Right ventricle myocardium superior (tissue), 1 donor: ENCODE results near the gene ABHD14A. TPM values are rescaled to one million over a fixed set of nuclear protein-coding genes. Genes with fewer than 3 reads are reported as not detected.
A peak's percentile ranks its signal among the peaks of the same experiment; 100 is the strongest.

Source experiments
- ATAC-seq: fragments of 200-7000 bp; cut with Tn5 transposase; one replicate; pipeline ENCODE4 v1.9.1; 2020; ENCODE audit warnings: mild to moderate bottlenecking; ENCODE audit not compliant: poor library complexity
- DNase-seq: peaks from one replicate; pipeline ENCODE4 v3.0.0-alpha.2; 2020
- intact Hi-C: fragments of 100-400 bp; cut with DNase I; formaldehyde crosslinking; loops from one replicate; pipeline ENCODE4 v1.11.2; 2022
- total RNA-seq: library from RNA; stranded (reverse); fragmentation: NEBNext Ultra II Directional; extraction: Animal tissue kit (Norgen Biotek cat#: 25700); gene quantifications from one replicate; pipeline ENCODE4 v1.2.1, GENCODE V29; 2021
- donor health status: DM: no; HTN: yes; CAD: no; lungs with severe emphysema.

The ABHD14A gene
- total RNA-seq, 1 donor from 2014 or later: 27.5 TPM

DNA sequence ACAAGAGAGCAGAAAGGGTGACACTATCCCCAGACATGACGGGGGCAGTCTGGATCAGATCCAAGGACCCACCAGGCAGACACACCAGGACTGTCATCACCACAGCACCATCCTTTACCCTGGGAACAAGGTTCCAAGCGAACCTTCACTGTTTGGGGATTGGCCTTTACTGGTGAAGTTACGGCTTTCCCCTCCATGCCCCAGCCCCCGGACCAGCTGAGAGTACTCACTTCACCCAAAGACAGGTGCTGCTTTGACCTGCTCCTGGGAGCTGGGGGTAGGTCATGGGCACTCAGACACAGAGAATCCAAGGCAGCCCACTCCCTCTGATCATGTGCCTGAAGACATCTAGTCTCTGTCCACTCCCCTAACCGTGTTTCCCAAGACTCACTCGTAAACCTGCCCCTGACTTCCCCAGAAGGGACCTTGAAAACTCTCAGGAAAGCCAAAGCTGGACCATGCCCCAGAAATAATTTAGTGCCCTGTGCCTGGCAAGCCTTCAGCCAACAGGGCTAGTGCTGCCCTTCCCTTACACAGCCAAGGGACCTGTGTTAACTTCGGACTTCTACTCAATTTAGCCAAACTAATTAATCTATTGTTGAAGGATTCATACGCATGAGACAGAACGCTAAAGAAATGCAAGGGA lies 36.0 kb upstream of the ABHD14A start:
- ATAC-seq: no peak
- DNase-seq: no peak
- intact Hi-C loops: no loop called here

DNA sequence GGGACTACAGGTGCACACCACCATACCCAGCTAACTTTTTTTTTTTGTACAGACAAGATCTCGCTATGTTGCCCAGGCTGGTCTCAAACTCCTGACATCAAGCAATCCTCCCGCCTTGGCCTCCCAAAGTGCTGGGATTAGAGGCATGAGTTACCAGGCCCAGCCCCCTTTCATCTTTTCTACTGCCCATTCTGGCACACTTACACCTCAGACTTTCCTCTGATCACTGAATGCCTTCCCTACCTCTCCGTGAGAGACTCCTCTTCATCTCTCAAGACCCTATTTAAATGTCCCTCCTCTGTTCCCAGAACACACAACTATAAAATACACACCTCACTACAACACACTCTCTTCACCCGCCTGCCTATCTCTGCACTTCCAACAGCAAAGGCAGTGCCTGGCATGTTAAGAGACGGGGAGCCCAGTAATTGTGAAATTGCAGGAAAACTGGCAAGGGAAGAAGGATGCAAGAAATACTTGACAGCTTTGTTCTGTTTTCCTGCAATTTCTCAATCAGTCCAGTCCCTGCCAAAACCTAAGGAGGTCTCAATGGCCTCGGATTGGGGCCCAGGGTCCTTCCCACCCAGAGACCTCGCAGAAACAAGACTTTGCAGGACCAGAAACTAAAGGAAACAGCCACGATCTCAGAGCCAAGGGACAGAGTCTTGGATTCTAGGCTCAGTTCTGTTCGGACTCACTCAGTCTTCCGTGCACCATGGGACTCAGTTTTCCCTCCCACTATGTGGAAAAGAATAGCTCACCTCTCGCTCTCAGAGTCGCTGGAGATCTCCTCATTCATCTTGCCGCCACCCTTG lies 34.0 kb upstream of the ABHD14A start:
- ATAC-seq (no peak), DNase-seq (no peak)
- intact Hi-C loops: no loop called here

DNA sequence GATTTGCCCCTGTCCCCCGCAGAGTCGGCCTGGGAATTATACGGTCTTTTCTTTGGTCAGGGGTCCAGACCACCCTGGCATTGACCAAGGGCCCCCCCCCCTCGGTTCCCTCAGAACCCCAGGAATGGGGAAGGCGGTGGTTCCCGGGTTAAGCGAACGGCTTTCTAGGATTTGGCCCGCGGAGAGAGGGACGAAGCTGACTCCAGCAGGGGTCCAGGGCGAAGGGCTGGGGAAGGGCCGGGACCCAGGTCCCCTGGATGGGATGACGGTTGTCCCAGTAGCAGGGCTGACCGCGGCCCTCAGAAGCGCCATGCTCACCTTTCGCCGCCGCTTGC lies 33.4 kb upstream of the ABHD14A start:
- intact Hi-C loops: no loop called here
- ATAC-seq: no peak

DNA sequence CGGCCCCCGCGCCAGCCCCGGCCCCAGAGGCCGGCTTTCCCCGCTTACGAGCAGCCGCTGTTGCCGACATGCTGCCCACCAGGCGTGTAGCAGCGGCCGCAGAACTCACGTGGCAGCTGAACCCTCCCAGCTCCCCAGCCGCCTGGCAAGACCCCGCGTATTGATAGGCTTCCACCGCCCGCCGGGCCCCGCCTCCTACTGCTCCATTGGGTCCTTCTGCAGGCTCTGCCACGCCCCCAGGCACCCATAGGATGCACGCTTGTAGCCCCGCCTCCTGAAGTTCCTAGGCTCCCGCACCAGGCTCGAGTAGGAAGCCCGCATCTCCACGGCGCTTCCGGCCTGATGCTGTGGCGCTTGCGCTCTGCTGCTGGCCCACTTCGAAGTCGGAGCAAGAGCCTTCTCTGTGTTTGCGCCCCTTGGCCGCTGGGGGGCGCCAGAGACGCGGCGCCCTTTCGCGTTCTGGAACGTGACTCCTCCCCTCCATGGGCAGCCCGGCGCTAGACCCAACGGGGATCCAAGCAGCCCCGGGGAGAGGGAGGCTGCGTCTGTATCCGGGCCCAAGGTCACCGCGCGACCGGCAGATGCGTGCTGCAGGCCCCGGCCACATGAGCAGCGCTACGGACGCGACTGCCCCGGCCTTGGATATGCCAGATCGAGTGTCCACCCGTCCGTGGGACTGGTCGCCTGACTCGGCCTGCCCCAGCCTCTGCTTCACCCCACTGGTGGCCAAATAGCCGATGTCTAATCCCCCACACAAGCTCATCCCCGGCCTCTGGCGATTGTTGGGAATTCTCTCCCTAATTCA lies 32.9 kb upstream of the ABHD14A start, which contains the start of the genes PARP3 and RRP9:
Gene PARP3 (plus strand): TSS at position 566 of the 805 bp plus-strand sequence. CDS start 993 bp downstream, outside the sequence.
Gene RRP9 (minus strand): TSS at position 107 of the 805 bp plus-strand sequence. CDS start 37 bp downstream, at position 70.
- ATAC-seq (peak; percentile 95), DNase-seq (peak; percentile 100)
- intact Hi-C loops: no loop called here

More for the DNA sequence above, 33.4 kb upstream of the ABHD14A start:
- no peak for DNase-seq

DNA sequence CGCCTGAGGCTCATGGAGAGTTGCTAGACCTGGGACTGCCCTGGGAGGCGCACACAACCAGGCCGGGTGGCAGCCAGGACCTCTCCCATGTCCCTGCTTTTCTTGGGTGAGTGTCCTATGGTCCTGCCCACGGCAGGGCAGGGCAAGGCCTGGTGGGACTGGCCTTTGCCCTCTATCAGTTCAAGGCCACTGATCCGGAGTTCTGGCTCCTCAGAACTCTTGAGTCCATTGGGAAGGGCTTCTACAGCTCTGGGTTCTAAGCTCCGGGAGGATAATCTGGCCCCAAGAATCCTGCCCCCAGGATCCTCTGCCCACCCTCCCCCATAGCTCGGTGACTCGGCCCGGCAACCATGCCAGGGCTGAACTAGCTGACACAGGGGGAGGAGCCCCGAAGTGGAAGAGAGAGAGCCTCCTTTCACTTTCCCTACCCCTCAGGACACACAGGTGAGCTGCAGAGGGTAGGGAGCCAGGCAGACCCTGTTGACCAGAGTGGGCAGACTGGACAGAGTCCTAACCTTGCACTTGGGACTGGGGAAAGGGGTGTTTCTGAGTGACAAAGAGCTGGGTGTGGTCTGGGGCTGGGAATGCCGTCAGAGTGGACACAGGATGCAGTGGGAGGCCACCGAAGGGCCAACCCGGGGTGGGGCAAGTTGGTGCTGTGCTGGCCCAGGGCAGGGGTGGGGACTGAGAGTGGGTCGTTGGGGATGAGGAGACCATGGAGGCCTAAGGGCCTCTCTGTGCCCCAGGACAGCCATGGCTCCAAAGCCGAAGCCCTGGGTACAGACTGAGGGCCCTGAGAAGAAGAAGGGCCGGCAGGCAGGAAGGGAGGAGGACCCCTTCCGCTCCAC lies 32.0 kb upstream of the ABHD14A start:
- DNase-seq: peak; percentile 74
- intact Hi-C loops: no loop called here
- peak; percentile 36 for ATAC-seq

DNA sequence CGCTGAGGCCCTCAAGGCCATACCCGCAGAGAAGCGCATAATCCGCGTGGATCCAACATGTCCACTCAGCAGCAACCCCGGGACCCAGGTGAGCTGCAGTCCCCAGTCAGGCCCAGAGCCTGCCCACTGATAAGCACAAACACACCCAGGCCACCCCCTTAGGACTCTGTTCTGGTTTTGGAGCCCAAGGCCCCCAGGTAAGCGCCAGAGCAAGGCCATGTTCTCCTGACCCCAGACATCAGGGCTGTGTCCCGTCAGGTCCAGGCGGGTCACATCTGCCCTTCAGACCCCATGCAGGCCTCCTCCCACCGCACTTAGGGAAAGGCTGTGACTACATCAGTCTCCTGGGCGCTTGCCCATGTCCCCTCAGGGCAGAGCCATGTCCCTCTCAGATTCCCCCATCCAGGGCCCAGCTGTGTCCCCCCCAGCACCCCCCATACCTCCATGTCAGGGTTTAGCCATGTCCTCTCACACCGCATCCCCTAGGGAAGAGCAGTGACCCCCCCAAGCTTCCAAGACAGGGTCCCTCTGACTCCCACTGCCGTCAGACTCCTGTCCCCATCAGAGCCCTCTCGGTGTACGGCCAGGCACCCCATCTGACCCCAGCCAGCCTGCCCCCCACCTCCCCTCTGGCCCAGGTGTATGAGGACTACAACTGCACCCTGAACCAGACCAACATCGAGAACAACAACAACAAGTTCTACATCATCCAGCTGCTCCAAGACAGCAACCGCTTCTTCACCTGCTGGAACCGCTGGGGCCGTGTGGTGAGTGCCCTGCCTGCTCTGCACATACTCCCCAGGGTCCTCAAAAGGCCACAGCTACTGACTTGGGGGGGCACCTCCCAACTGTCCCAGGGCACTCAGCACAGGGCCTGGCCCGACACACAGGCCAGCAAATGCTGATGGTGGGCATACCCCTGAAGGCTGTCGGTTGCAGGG lies 31.1 kb upstream of the ABHD14A start:
- intact Hi-C loops: no loop called here
- ATAC-seq (no peak), DNase-seq (peak; percentile 43)

DNA sequence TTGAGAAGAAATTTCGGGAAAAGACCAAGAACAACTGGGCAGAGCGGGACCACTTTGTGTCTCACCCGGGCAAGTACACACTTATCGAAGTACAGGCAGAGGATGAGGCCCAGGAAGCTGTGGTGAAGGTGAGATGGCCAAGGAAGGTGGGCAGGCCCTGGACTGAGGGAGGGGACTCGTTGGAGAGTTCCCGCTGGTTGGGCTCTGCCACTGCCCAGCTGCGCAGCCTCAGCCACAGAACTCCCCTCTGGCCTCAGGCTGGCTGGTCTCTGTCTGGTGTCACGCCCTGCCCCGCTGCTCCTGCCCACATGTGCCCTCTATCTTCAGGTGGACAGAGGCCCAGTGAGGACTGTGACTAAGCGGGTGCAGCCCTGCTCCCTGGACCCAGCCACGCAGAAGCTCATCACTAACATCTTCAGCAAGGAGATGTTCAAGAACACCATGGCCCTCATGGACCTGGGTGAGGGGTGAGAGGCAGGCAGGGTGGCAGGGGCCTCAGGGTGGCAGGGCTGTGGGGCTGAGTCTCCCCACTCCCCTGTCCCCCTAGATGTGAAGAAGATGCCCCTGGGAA lies 30.3 kb upstream of the ABHD14A start:
- ATAC-seq (no peak), DNase-seq (peak; percentile 38)
- intact Hi-C loops: no loop called here

DNA sequence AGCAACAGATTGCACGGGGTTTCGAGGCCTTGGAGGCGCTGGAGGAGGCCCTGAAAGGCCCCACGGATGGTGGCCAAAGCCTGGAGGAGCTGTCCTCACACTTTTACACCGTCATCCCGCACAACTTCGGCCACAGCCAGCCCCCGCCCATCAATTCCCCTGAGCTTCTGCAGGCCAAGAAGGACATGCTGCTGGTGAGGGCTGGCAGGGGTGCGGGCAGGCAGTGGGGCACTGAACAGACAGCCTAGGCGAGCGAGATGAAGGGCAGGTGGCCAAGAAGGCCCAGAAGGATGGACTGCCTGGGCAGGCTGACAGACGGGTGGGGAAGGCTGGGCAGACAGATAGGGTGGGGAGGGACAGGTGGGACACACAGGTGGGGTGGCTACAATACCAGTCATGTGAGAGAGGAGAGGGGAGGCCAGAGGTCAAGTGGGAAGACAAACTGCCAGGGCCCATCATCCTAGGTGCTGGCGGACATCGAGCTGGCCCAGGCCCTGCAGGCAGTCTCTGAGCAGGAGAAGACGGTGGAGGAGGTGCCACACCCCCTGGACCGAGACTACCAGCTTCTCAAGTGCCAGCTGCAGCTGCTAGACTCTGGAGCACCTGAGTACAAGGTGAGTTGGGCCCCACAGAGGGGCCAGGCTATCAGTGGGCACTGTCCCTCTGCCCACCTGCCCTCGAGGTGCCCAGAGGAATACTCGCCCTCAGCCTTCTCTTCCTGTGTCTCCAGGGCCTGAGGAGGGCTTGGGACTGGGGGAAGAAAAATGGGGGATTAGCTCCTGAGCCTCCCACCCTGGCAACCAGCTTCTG lies 29.6 kb upstream of the ABHD14A start:
- ATAC-seq (no peak), DNase-seq (peak; percentile 32)
- intact Hi-C loops: no loop called here

DNA sequence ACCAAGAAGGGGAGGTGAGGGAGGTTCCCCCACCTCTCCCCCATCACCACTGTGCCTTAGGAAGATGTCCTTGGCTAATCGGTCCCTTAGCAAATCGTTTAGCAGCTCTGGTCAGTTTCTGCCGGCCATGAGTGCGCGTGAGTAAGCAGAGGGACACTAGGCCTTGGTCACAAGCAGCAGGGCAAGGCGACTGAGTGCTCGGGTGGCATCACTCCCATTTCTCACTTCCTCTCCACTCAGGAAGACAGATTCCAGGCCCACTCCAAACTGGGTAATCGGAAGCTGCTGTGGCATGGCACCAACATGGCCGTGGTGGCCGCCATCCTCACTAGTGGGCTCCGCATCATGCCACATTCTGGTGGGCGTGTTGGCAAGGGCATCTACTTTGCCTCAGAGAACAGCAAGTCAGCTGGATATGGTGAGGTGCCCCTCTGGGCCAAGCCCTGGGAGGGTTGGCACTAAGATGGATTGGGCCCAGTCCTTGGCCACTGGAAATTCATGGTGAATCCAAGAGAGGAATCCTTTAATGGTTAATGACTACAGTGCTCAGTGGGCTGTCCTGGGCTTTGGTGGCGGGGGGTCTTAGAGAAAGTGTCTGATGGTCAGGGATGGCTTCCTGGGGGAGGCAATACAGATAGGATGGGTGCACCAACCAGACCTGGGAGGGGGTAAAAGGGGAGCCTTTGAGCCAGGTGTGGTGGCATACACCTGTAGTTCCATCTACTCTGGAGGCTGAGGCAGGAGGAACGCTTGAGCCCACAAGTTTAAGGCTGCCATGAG lies 28.7 kb upstream of the ABHD14A start:
- DNase-seq: no peak
- intact Hi-C loops: no loop called here
- ATAC-seq: no peak

DNA sequence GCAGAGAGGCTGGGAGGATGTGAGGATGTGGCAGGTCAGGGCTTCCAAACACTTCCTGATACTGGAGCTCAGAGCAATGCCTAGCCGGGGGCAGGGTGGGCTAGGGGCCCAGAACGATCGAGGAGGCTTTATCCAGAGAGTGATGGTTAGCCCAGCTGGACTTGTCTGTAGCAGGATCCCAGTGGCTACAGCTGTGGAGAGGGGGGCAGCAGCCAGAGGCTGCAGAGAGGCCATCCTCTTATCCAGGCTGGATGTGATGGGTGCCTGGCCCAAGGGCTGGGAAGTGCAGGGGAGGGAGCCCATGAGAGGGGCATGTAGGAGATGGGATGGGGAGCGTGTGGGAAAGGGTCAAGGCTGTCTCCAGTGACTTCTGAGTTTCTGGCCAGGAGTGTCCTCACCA lies 28.1 kb upstream of the ABHD14A start:
- intact Hi-C loops: no loop called here
- DNase-seq (peak; percentile 29), ATAC-seq (no peak)

DNA sequence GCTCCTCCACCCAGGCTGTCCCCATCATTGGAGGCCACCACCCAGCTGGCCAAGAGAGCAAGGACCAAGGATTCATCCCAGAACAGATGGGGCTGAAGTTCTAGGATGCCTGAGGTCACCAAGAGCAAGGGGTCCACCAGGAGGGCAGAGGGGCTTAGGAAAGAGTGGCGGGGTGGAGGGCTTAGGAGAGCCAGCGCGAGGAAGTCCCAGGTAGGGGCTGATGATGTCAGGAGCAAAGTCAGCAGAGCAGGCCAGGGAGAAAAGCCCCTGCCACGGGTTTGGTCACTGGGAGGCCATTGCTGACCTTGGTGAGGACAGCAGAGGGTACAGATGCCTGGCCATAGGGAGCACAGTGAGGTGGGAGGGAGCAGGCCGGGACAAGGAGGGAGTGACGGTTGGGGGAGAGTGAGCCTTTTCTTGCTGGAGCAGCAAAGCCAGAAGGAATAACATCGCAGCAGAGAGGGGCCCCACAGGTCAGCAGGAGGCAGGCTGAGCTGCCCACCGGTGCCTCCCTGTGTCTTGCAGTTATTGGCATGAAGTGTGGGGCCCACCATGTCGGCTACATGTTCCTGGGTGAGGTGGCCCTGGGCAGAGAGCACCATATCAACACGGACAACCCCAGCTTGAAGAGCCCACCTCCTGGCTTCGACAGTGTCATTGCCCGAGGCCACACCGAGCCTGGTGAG lies 27.5 kb upstream of the ABHD14A start:
- DNase-seq: peak; percentile 15
- no peak for ATAC-seq
- intact Hi-C loops: no loop called here

DNA sequence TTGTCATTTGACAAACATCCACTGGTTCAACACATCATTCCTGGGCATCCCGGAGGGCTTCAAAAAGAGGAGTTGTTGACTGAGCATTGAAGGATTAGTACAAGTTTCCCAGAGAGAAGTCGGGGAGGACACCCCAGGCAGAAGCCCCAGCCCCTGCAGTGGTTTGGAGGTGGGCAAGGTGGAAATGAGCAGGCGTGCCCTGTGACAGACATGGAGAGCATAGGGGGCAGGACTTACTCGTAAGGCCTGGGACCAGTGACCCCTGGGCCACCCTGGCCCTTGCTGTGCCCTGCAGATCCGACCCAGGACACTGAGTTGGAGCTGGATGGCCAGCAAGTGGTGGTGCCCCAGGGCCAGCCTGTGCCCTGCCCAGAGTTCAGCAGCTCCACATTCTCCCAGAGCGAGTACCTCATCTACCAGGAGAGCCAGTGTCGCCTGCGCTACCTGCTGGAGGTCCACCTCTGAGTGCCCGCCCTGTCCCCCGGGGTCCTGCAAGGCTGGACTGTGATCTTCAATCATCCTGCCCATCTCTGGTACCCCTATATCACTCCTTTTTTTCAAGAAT lies 26.8 kb upstream of the ABHD14A start:
- ATAC-seq (no peak), DNase-seq (peak; percentile 22)
- intact Hi-C loops: no loop called here

DNA sequence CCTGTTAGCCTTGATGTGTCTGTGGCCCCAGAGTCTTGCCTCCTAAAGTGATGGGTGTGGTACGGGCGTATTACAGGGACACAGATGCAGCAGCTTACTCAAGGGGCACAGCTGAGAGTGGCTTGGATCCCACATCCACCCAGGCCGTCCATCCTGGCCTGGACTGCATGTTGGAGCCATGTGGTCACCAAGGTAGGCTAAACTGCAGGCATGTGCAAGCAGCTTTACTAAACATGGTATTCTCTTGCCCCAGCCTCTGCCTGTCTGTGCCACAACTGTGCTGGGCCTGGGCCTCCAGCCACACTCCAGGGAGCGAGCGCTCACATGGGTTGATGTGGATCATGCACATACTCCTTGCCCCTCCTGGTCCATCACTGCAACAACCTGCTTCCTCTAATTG lies 25.7 kb upstream of the ABHD14A start:
- peak; percentile 20 for DNase-seq
- intact Hi-C loops: no loop called here
- no peak for ATAC-seq

DNA sequence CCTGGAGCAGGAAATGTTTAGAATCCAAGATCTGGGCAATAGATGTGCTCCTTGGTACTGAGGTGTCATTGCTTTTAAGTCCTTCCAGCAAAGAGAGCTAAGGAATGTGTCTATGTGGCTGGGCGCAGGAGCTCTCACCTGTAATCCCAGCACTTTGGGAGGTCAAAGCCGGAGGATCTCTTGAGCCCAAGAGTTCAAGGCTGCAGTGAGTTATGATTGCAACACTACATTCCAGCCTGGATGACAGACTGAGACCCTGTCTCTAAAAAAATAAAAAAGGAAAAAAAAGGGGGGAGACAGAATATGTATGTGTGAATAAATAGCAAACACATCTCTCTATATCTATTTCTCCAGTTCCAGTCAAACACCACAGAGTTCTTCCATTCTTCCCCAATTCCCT lies 24.0 kb upstream of the ABHD14A start:
- ATAC-seq: no peak
- intact Hi-C loops: no loop called here
- DNase-seq: no peak

DNA sequence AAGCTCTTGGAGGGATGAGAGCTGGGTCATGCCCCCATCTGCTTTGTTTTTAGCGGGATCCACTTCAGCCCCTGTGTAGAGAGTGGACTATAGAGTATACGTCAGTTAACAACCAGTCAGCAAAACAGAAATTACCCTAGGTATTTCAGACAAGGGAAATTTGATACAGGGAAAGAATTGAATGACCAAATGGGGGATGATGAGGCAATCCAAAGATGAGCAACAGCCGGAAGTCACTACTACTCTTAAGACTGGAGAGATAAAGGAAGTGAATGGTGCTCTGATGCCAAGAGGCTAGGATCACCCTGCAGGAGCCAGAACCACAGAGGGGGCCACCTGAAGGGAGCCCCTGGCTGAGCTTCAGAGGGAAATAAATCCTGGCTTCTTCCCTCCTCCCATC lies 21.4 kb upstream of the ABHD14A start:
- DNase-seq (no peak), ATAC-seq (no peak)
- intact Hi-C loops: no loop called here
